Measurements from ENCODE around the gene RPL34.

RPL34 gene

GRCh38 chr4:108624263-108625056 lies 4.1 kb downstream of the RPL34 start:
- no peak for DNase-seq

DNA sequence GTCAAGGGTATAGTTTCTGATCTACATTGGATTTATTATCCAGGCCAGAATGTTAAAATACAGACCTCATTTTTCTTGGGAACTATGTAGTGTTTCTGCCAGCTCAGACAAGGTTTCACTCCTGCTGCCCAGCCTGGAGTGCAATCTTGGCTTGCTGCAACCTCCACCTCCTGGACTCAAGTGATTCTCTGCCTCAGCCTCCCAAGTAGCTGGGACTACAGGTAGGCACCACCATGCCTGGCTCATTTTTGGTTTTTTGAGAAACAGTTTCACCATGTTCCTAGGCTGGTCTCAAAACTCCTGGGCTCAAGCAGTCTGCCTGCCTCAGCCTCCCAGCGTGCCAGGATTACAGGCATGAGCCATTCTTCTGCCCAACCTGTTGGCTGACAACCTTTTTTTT lies 5.7 kb downstream of the RPL34 start:
- no peak for DNase-seq

DNA sequence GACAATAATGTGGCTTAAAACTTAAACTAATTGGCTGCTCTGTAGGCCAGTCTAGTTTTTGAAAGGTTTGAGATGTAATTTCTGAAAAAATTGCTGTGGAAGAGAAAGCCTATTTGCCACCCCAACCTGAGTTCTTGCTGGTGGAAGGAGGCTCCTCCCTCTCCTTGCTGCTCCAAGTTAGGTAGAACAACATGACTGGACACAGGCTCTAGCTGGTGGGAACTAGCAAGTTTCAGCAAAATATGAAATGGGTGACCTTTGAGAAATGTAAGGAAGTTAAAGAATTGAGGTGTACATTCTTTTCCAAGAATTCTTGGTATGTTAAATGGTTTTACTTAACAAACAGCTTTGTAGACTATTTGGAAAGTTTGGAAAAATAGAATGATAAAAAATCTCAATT lies 8.0 kb downstream of the RPL34 start:
- DNase-seq = no peak

- DNase-seq = no peak
These were observed 14.8 kb downstream of the RPL34 start for GRCh38 chr4:108635070-108635655.

DNA sequence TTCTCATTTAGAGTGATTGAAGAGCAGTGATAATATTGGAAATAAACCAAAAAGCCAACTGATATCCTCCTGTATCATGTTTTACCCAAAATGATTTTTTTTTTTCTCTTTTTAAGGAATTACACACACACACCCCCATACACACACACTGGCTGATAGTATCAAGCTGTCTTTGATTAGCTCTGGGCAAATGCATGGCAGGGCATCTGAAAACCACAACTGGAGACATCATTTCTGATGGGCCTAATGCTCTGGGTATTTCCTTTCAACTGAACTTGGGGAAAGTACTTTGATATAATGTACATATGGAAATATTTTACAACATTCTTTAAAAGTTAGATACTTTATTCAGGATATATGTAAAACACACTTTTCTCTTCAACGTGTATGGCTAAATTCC lies 15.9 kb downstream of the RPL34 start:
- no peak for DNase-seq

- no peak for DNase-seq
These were observed 17.5 kb downstream of the RPL34 start for GRCh38 chr4:108637856-108638255.

- DNase-seq = no peak
These were observed 23.9 kb downstream of the RPL34 start for GRCh38 chr4:108644237-108644636.

- DNase-seq = no peak
These were observed 26.3 kb downstream of the RPL34 start for GRCh38 chr4:108646706-108647105.

DNA sequence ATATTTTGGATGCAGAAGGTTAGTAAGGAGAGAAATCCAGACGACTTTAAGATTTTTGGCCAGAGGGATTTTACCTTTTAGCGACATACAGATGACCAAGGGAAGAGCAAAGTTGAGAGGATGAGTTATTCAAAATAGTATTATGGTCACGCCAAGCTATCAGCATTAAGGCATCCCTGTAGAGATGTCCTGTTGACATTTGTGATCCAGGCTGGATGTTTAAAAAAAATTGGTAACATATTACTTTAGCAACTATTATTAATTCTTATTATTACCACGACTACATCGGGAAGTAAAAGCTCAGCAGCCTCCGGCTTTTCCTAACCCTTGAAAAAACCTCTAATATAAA lies 29.5 kb downstream of the RPL34 start:
- DNase-seq = no peak

- DNase-seq = peak; percentile 82
These were observed 30.0 kb downstream of the RPL34 start, which contains the start of gene OSTC for GRCh38 chr4:108650212-108651013. Gene OSTC, plus strand, starts transcription at chr4:108650599. Its CDS starts 57 bp downstream, at chr4:108650656.

DNA sequence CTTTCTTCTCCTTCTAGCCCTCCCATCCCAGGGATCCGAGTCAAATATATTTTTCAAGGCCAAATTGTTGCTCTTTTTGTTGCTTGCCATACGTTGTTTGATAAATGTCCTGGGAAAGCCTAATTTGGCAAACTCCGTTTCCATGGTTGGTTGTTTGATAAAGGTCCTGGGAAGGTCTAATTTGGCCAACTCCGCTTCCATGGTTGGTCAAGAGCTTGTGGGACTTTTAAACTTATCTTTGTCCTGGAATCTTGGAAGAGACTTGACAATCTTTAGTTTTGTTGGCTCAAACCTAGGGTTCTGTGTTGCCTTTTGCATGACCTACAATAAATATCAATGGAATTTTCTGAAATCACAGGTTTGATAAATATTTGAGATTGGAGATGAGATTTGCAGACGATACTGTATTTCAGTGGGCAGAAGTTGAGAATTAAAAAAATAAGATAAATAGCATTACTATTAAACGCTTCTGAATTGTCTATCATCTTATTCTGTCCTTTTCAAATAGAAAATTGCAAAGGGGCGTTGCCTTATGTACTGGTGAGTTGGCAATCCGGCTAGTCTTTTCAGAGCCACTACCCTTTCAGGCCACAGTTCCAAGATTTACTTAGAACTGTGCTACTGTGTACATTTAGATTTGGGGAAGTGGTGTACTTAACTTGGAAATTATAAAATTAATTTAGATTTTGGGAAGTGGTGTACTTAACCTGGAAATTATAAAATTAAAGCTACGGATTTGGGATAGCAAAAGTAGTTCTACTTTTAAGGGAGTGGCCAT lies 30.8 kb downstream of the RPL34 start:
- DNase-seq = no peak

GRCh38 chr4:108662629-108663028 lies 42.3 kb downstream of the RPL34 start:
- DNase-seq = no peak

GRCh38 chr4:108674356-108674977 lies 54.1 kb downstream of the RPL34 start:
- DNase-seq = no peak
